BJ (cell line): Measurements from ENCODE around the gene TPGS2. TPM values are rescaled to one million over a fixed set of nuclear protein-coding genes. Genes with fewer than 3 reads are reported as not detected.

Source experiments
- CTCF ChIA-PET: fragments of 350-600 bp; formaldehyde crosslinking; extraction: SDS; loops from one replicate; lab custom pipeline; 2021; ENCODE audit warnings: antibody characterized with exemption, inconsistent platforms; lab: Yijun Ruan, JAX
- POLR2A ChIA-PET: fragments of 300-600 bp; sonication (Branson Sonifier 250); formaldehyde crosslinking; extraction: SDS; loops from one replicate; lab custom pipeline; 2021; ENCODE audit warnings: antibody characterized with exemption; lab: Charles Lee
- DNase-seq: peaks from one replicate; pipeline ENCODE4 v3.0.0-alpha.2; 2011; ENCODE audit warnings: low read depth
- H3K27me3 ChIP-seq: 2 replicates; pipeline ENCODE4 v1.6.0; 2011; ENCODE audit warnings: low read length; ENCODE audit not compliant: control insufficient read depth, insufficient read depth
- H3K36me3 ChIP-seq: 2 replicates; pipeline ENCODE4 v1.5.1; 2011; ENCODE audit warnings: low read length; ENCODE audit not compliant: control insufficient read depth, insufficient read depth
- H3K4me3 ChIP-seq: 2 replicates; pipeline ENCODE4 v1.5.1; 2011; ENCODE audit warnings: low read depth, mild to moderate bottlenecking, control low read depth, low read length
- polyA plus RNA-seq: library from polyadenylated mRNA; depleted of rRNA; stranded (reverse); fragments of >200 nt; gene quantifications from 2 replicates; pipeline ENCODE4 v1.2.3, GENCODE V29; 2011
- TF ChIP-seq, protein P1 (sequence below): IDR thresholded peaks from 2 replicates; pipeline ENCODE4 v1.5.1; 2011; ENCODE audit warnings: low read depth, mild to moderate bottlenecking, control low read depth, inconsistent platforms, low read length, moderate library complexity; ENCODE audit not compliant: insufficient read depth

TPGS2 gene
- polyA plus RNA-seq, 1 experiment: 287 TPM

DNA sequence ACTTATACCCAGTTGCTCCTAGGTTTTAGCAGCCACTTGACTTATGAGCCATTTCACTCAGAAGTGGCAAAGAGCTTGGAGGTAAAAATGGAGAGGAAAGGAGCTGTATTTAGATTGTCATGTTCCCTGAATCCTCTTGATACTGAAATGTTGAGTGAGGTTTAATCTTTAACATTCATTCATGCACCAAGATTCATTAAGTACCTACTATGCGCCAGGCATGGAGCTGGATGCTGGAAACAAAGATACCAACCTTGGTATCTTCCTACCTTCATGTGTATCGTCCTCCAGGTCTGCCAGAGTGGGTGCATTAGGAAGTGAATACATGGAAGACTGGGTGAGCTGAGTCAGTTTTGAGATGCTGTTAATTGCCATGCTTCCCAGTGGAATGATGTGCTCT is 23.7 kb downstream of the TPGS2 start:
- Histone ChIP-seq H3K36me3 (peaks cover 5% of the 10 kb centered on the region), H3K4me3 (no peak overlapping the region), H3K27me3 (no peaks in the 10 kb centered on the region)
- TF ChIP-seq, protein P1, sequence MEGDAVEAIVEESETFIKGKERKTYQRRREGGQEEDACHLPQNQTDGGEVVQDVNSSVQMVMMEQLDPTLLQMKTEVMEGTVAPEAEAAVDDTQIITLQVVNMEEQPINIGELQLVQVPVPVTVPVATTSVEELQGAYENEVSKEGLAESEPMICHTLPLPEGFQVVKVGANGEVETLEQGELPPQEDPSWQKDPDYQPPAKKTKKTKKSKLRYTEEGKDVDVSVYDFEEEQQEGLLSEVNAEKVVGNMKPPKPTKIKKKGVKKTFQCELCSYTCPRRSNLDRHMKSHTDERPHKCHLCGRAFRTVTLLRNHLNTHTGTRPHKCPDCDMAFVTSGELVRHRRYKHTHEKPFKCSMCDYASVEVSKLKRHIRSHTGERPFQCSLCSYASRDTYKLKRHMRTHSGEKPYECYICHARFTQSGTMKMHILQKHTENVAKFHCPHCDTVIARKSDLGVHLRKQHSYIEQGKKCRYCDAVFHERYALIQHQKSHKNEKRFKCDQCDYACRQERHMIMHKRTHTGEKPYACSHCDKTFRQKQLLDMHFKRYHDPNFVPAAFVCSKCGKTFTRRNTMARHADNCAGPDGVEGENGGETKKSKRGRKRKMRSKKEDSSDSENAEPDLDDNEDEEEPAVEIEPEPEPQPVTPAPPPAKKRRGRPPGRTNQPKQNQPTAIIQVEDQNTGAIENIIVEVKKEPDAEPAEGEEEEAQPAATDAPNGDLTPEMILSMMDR: no peak
- ChIA-PET POLR2A (no interaction called here), CTCF (interaction anchor here (0.6 to 1.1 kb wide), 2 partner anchors 16 to 18 kb away, joined by 3 to 6 read pairs; no protein-coding TSS in a partner anchor)
- DNase-seq: no peak

DNA sequence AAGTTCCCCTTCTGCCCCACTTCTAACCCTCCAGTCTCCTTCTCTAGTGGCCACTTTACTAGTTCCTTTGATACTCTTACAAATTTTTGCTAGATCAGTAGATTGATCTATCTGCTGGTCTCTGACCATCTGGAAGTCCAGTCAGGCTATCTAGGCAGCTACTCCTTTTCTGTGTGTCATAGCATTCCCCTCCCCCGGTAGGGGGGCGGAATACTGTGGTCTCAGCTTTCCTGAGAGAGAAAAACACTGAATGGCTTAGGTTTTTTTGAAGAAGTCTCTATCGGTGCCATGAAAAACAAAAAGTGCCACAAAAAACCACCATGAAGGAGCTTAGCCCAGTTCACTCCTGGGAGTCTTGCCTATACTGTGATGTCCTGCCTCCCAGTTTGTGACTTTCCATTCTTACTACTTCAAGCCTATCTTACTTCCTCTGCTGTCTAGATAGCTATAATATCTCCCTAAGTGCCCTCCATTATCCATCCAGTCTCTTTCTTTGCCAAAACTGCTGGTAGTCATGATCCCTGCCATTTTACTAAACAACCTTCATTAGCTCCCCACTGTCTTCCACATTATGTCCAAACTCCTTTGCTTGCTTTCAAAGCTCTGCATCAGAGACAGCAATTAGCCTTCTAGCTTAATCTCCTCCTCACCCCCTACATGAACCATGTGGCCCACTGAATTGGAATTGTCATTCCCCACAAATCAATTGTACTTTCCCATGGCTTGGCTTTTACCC is 29.9 kb downstream of the TPGS2 start:
- no peak for DNase-seq
- H3K27me3 ChIP-seq: no peaks in the 10 kb centered on the region
- peaks cover 8% of the 10 kb centered on the region for H3K36me3 ChIP-seq
- H3K4me3 ChIP-seq: no peak overlapping the region
- ChIA-PET POLR2A (no interaction called here), CTCF (interaction anchor here (1.1 to 2.5 kb wide), 4 partner anchors 7 to 12 kb away, joined by 3 to 10 read pairs (median 6); no protein-coding TSS in a partner anchor)
- TF ChIP-seq, protein P1: no peak

- TF ChIP-seq, protein P1: no peak
- H3K36me3 ChIP-seq: peaks cover 1% of the 10 kb centered on the region
- no peak overlapping the region for H3K4me3 ChIP-seq
- H3K27me3 ChIP-seq: no peaks in the 10 kb centered on the region
- CTCF ChIA-PET: no interaction called here
- POLR2A ChIA-PET: interaction anchor here (0.7 kb wide), 1 partner anchor 138 kb away, joined by 3 read pairs; no protein-coding TSS in a partner anchor
- DNase-seq: no peak
These were observed 36.0 kb downstream of the TPGS2 start for GRCh38 chr18:36792634-36793283.

GRCh38 chr18:36786686-36787085 is 42.1 kb downstream of the TPGS2 start:
- no peaks in the 10 kb centered on the region for H3K27me3 ChIP-seq
- TF ChIP-seq, protein P1: no peak
- ChIA-PET POLR2A (no interaction called here), CTCF (interaction anchor here (1.8 kb wide), 1 partner anchor 19 kb away, joined by 6 read pairs; no protein-coding TSS in a partner anchor)
- DNase-seq: no peak
- no peak overlapping the region for H3K4me3 ChIP-seq
- H3K36me3 ChIP-seq: no peaks in the 10 kb centered on the region

DNA sequence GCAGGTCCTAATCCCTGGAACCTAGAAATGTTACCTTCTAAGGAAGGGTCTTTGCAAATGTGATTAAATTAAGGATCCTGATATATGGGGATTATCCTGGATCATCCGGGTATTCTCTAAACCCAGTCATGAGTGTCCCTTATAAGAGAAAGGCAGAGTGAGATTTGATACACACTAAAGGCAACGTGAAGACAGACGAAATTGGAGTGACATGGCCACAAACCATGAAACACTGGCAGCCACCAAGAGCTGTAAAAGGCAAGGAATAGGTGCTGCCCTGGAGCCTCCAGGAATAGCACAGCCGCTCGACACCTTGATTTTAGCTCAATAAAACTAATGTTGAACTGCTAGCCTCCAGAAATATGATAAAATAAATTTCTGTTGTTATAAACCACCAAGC is 45.0 kb downstream of the TPGS2 start:
- TF ChIP-seq, protein P1: no peak
- peaks cover 4% of the 10 kb centered on the region; the same call in 1 of the 2 replicates for H3K36me3 ChIP-seq
- DNase-seq: no peak
- no peak overlapping the region for H3K4me3 ChIP-seq
- CTCF ChIA-PET: interaction anchor here (0.6 kb wide), 1 partner anchor 43 kb away, joined by 4 read pairs; no protein-coding TSS in a partner anchor
- H3K27me3 ChIP-seq: no peaks in the 10 kb centered on the region
- POLR2A ChIA-PET: no interaction called here
